H9 (cell line): ENCODE results near the gene DGKB. TPM values are rescaled to one million over a fixed set of nuclear protein-coding genes. Genes with fewer than 3 reads are reported as not detected.

Source experiments
- DNase-seq: peaks from one replicate; pipeline ENCODE4 v3.0.0-alpha.2; 2017
- H2AFZ ChIP-seq: one replicate; pipeline ENCODE4 v1.6.1; 2013; ENCODE audit warnings: mild to moderate bottlenecking, low read length, control low read depth, moderate library complexity
- H2AK5ac ChIP-seq: 2 replicates; pipeline ENCODE4 v1.6.1; 2013; ENCODE audit warnings: low read length, control low read depth, mixed read lengths; ENCODE audit not compliant: insufficient read length
- H2BK120ac ChIP-seq: one replicate; pipeline ENCODE4 v1.6.1; 2013; ENCODE audit warnings: low read depth, mild to moderate bottlenecking, low read length, control low read depth, inconsistent platforms; ENCODE audit not compliant: poor library complexity, severe bottlenecking
- H2BK12ac ChIP-seq: 2 replicates; pipeline ENCODE4 v1.6.1; 2013; ENCODE audit warnings: low read length, control low read depth, mixed read lengths, low read depth; ENCODE audit not compliant: insufficient read length
- H2BK15ac ChIP-seq: 2 replicates; pipeline ENCODE4 v1.6.1; 2013; ENCODE audit warnings: low read depth, low read length, control low read depth
- H2BK20ac ChIP-seq: one replicate; pipeline ENCODE4 v1.6.1; 2013; ENCODE audit warnings: low read depth, mild to moderate bottlenecking, low read length, control low read depth, inconsistent platforms; ENCODE audit not compliant: poor library complexity, severe bottlenecking
- H2BK5ac ChIP-seq: 2 replicates; pipeline ENCODE4 v1.6.1; 2013; ENCODE audit warnings: low read length, control low read depth, mixed read lengths; ENCODE audit not compliant: insufficient read length
- H3K14ac ChIP-seq: 2 replicates; pipeline ENCODE4 v1.6.1; 2013; ENCODE audit warnings: low read length, control low read depth; ENCODE audit not compliant: insufficient read depth
- H3K18ac ChIP-seq: 2 replicates; pipeline ENCODE4 v1.6.1; 2013; ENCODE audit warnings: low read depth, mild to moderate bottlenecking, mixed read lengths, low read length, control low read depth; ENCODE audit not compliant: insufficient read length
- H3K23ac ChIP-seq: 2 replicates; pipeline ENCODE4 v1.6.1; 2013; ENCODE audit warnings: low read length, control low read depth, mixed read lengths, low read depth; ENCODE audit not compliant: insufficient read length
- H3K23me2 ChIP-seq: 2 replicates; pipeline ENCODE4 v1.6.1; 2013; ENCODE audit warnings: low read depth, mild to moderate bottlenecking, mixed read lengths, low read length, control low read depth; ENCODE audit not compliant: insufficient read length, poor library complexity, severe bottlenecking
- H3K27ac ChIP-seq: 2 replicates; pipeline ENCODE4 v1.5.1; 2013; ENCODE audit warnings: low read length, control low read depth, mixed read lengths, low read depth; ENCODE audit not compliant: insufficient read length
- H3K27me3 ChIP-seq: 2 replicates; pipeline ENCODE4 v1.6.1; 2013; ENCODE audit warnings: low read length, control low read depth, inconsistent platforms; ENCODE audit not compliant: insufficient read depth
- H3K4ac ChIP-seq: 2 replicates; pipeline ENCODE4 v1.6.1; 2013; ENCODE audit warnings: low read depth, mild to moderate bottlenecking, control low read depth, inconsistent platforms, low read length, moderate library complexity
- H3K4me1 ChIP-seq: 2 replicates; pipeline ENCODE4 v1.6.1; 2013; ENCODE audit warnings: low read length, control low read depth, inconsistent platforms; ENCODE audit not compliant: insufficient read depth
- H3K4me2 ChIP-seq: 2 replicates; pipeline ENCODE4 v1.6.1; 2013; ENCODE audit warnings: low read length, control low read depth, mixed read lengths; ENCODE audit not compliant: insufficient read length, insufficient read depth
- H3K56ac ChIP-seq: 2 replicates; pipeline ENCODE4 v1.6.1; 2013; ENCODE audit warnings: low read depth, mild to moderate bottlenecking, mixed read lengths, low read length, control low read depth; ENCODE audit not compliant: insufficient read length
- H3K79me1 ChIP-seq: 2 replicates; pipeline ENCODE4 v1.6.1; 2013; ENCODE audit warnings: low read depth, mild to moderate bottlenecking, moderate library complexity, low read length, control low read depth, inconsistent platforms; ENCODE audit not compliant: insufficient read depth, poor library complexity, severe bottlenecking
- H3K79me2 ChIP-seq: 2 replicates; pipeline ENCODE4 v1.6.1; 2013; ENCODE audit warnings: low read length, control low read depth, inconsistent platforms; ENCODE audit not compliant: insufficient read depth
- H3K9ac ChIP-seq: 2 replicates; pipeline ENCODE4 v1.6.1; 2013; ENCODE audit warnings: low read length, control low read depth, mixed read lengths; ENCODE audit not compliant: insufficient read length; ENCODE audit errors: extremely low read depth
- H3K9me3 ChIP-seq: one replicate; pipeline ENCODE4 v1.6.1; 2013; ENCODE audit warnings: low read depth, low read length, inconsistent platforms; ENCODE audit not compliant: control insufficient read depth
- H3T11ph ChIP-seq: one replicate; pipeline ENCODE4 v1.6.1; 2013; ENCODE audit warnings: mild to moderate bottlenecking, low read length, control low read depth, inconsistent platforms
- H4K20me1 ChIP-seq: one replicate; pipeline ENCODE4 v1.6.1; 2013; ENCODE audit not compliant: control insufficient read depth, insufficient read length, insufficient read depth
- H4K5ac ChIP-seq: 2 replicates; pipeline ENCODE4 v1.6.1; 2013; ENCODE audit warnings: low read depth, mild to moderate bottlenecking, mixed read lengths, low read length, control low read depth; ENCODE audit not compliant: insufficient read length
- H4K8ac ChIP-seq: replicated peaks from 2 replicates; pipeline ENCODE4 v1.6.1; 2013; ENCODE audit warnings: low read length, control low read depth, mixed read lengths, low read depth; ENCODE audit not compliant: insufficient read length
- H4K91ac ChIP-seq: 2 replicates; pipeline ENCODE4 v1.6.1; 2013; ENCODE audit warnings: low read depth, mild to moderate bottlenecking, moderate library complexity, mixed read lengths, low read length, control low read depth; ENCODE audit not compliant: insufficient read length
- H3K27ac Mint-ChIP-seq, 3 experiments: 2 replicates in 2 of 3; 3 replicates in 1 of 3; pipeline ENCODE4 v1.8.0; 2020 to 2021; ENCODE audit warnings: mixed read lengths in 3 of 3, mild to moderate bottlenecking in 1 of 3, moderate library complexity in 1 of 3
- H3K27me3 Mint-ChIP-seq: 2 replicates; pipeline ENCODE4 v1.8.0; 2021; ENCODE audit warnings: low read depth, mild to moderate bottlenecking, moderate library complexity, mixed read lengths
- H3K36me3 Mint-ChIP-seq, 3 experiments: 2 replicates in 2 of 3; 3 replicates in 1 of 3; pipeline ENCODE4 v1.8.0; 2020 to 2021; ENCODE audit warnings: low read depth in 3 of 3, mixed read lengths in 3 of 3; ENCODE audit not compliant: insufficient read depth in 1 of 3
- H3K4me1 Mint-ChIP-seq, 2 experiments: 2 replicates each; pipeline ENCODE4 v1.8.0; 2020; ENCODE audit warnings: mixed read lengths in 2 of 2
- H3K4me3 Mint-ChIP-seq, 2 experiments: 2 replicates in 1 of 2; 3 replicates in 1 of 2; pipeline ENCODE4 v1.8.0; 2020 to 2021; ENCODE audit warnings: mild to moderate bottlenecking in 2 of 2, mixed read lengths in 2 of 2, moderate library complexity in 1 of 2
- H3K9me3 Mint-ChIP-seq, 2 experiments: 2 replicates in 1 of 2; 3 replicates in 1 of 2; pipeline ENCODE4 v1.8.0; 2020; ENCODE audit warnings: mild to moderate bottlenecking in 2 of 2, mixed read lengths in 2 of 2, moderate library complexity in 1 of 2
- WGBS: extraction: QIAGEN DNeasy Blood & Tissue Kit; methylation state at CpG from one replicate; pipeline ENCODE4 v1.1.7; 2013; ENCODE audit warnings: missing lambda C conversion rate, low lambda C conversion rate, mixed read lengths; ENCODE audit not compliant: insufficient read length; ENCODE audit errors: extremely low coverage; 5-methylcytosine and 5-hydroxymethylcytosine counted together
- total RNA-seq: library from RNA; stranded (reverse); gene quantifications from 2 replicates; pipeline ENCODE4 v1.2.1, GENCODE V29; 2021
- TF ChIP-seq, protein P1 (sequence below): fragments of 200-600 bp; sonication (generic); conservative IDR thresholded peaks from 3 replicates; pipeline ENCODE4 v1.8.0; 2021; ENCODE audit warnings: antibody characterized with exemption, mild to moderate bottlenecking

Gene DGKB
- total RNA-seq, 1 experiment from 2014 or later, result 0.26 TPM

DNA sequence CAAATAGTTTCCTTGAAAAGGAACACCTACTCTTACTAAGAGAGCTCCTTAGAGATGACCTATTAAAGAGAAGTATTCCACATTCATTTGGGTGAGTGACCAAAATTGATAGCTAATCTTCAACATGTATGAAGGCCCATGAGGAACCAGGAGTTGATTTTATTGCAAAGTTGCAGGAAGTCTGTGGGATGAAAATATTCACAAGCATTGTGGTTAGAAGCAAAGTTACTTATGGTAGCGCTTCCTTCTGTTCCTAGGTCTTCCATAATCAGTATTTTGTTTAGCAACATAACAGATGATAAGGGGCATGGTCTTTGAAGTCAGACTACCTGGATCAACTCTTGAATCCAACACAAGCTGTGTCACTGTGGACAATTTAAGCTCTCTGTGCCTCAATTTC is 164.5 kb downstream of the DGKB start:
- H4K20me1 ChIP-seq, result no peaks in the 10 kb centered on the region
- H3K4ac ChIP-seq, result no peak overlapping the region
- no peaks in the 10 kb centered on the region for H3K79me1 ChIP-seq
- no peak overlapping the region for H2BK15ac ChIP-seq
- no peaks in the 10 kb centered on the region for H3K79me2 ChIP-seq
- Mint-ChIP-seq H3K4me1 (peaks cover 7 to 19% of the 10 kb centered on the region in 2 experiments; a peak in 3 of 4 replicates), H3K27ac (no peak overlapping the region), H3K27me3 (no peaks in the 10 kb centered on the region; the same call in 1 of the 2 replicates), H3K9me3 (peaks cover 36 to 40% of the 10 kb centered on the region in 2 experiments), H3K4me3 (no peak overlapping the region), H3K36me3 (peaks cover 19 to 39% (median 20%) of the 10 kb centered on the region in 3 experiments; a peak in 6 of 7 replicates)
- no peak overlapping the region for H4K8ac ChIP-seq
- no peak overlapping the region for H3K4me2 ChIP-seq
- no peak overlapping the region for H2AFZ ChIP-seq
- no peaks in the 10 kb centered on the region for H3K4me1 ChIP-seq
- no peak overlapping the region for H3K23ac ChIP-seq
- no peak overlapping the region for H3T11ph ChIP-seq
- H3K18ac ChIP-seq, result no peak overlapping the region
- no peak overlapping the region for H2AK5ac ChIP-seq
- DNase-seq, result no peak
- H4K91ac ChIP-seq, result no peak overlapping the region
- H3K27ac ChIP-seq, result no peak overlapping the region
- TF ChIP-seq, protein P1, sequence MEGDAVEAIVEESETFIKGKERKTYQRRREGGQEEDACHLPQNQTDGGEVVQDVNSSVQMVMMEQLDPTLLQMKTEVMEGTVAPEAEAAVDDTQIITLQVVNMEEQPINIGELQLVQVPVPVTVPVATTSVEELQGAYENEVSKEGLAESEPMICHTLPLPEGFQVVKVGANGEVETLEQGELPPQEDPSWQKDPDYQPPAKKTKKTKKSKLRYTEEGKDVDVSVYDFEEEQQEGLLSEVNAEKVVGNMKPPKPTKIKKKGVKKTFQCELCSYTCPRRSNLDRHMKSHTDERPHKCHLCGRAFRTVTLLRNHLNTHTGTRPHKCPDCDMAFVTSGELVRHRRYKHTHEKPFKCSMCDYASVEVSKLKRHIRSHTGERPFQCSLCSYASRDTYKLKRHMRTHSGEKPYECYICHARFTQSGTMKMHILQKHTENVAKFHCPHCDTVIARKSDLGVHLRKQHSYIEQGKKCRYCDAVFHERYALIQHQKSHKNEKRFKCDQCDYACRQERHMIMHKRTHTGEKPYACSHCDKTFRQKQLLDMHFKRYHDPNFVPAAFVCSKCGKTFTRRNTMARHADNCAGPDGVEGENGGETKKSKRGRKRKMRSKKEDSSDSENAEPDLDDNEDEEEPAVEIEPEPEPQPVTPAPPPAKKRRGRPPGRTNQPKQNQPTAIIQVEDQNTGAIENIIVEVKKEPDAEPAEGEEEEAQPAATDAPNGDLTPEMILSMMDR, result no peak
- H3K27me3 ChIP-seq, result no peaks in the 10 kb centered on the region
- no peaks in the 10 kb centered on the region for H3K23me2 ChIP-seq
- H3K9me3 ChIP-seq, result peaks cover 14% of the 10 kb centered on the region
- H2BK20ac ChIP-seq, result no peak overlapping the region
- whole genome bisulfite sequencing, result no CpG with 5 or more reads among the region's 1 CpG
- no peak overlapping the region for H2BK120ac ChIP-seq
- no peak overlapping the region for H3K56ac ChIP-seq
- H3K9ac ChIP-seq, result no peak overlapping the region
- no peak overlapping the region for H2BK5ac ChIP-seq
- no peak overlapping the region for H3K14ac ChIP-seq
- no peak overlapping the region for H4K5ac ChIP-seq
- H2BK12ac ChIP-seq, result no peak overlapping the region
